ENCODE data around the gene UBE2K. TPM values are rescaled to one million over a fixed set of nuclear protein-coding genes. Genes with fewer than 3 reads are reported as not detected.
"Not testable (repeated sequence)": the region's sequence is repeated elsewhere in the genome, so short reads cannot be mapped to it uniquely, and the experiment has no call there.

The UBE2K gene
- total RNA-seq, 1 donor from 2014 or later: 99.4 TPM

DNA sequence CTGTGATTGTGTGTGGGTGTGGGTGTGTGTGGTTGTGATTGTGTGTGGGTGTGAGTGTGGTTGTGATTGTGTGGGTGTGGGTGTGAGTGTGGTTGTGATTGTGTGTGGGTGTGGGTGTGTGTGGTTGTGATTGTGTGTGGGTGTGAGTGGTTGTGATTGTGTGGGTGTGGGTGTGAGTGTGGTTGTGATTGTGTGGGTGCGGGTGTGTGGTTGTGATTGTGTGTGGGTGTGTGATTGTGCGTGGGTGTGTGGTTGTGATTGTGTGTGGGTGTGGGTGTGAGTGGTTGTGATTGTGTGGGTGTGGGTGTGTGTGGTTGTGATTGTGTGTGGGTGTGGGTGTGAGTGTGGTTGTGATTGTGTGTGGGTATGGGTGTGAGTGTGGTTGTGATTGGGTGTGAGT is 115.8 kb downstream of the UBE2K start:
- not testable (repeated sequence) for DNase-seq, H3K4me3 Mint-ChIP-seq, H3K27me3 Mint-ChIP-seq
- peaks cover 30% of the 10 kb centered on the region for H3K9me3 Mint-ChIP-seq
- peak overlapping the region; percentile 90 for H3K27ac Mint-ChIP-seq
- peaks cover 16% of the 10 kb centered on the region for H3K36me3 Mint-ChIP-seq (ENCODE audit: low read depth)
- intact Hi-C loops (cut with micrococcal nuclease): loop anchor here (5.0 kb wide), 1 partner anchor 116 kb away; the partner anchor contains the start of gene UBE2K
- peaks cover 16% of the 10 kb centered on the region for H3K4me1 Mint-ChIP-seq

DNA sequence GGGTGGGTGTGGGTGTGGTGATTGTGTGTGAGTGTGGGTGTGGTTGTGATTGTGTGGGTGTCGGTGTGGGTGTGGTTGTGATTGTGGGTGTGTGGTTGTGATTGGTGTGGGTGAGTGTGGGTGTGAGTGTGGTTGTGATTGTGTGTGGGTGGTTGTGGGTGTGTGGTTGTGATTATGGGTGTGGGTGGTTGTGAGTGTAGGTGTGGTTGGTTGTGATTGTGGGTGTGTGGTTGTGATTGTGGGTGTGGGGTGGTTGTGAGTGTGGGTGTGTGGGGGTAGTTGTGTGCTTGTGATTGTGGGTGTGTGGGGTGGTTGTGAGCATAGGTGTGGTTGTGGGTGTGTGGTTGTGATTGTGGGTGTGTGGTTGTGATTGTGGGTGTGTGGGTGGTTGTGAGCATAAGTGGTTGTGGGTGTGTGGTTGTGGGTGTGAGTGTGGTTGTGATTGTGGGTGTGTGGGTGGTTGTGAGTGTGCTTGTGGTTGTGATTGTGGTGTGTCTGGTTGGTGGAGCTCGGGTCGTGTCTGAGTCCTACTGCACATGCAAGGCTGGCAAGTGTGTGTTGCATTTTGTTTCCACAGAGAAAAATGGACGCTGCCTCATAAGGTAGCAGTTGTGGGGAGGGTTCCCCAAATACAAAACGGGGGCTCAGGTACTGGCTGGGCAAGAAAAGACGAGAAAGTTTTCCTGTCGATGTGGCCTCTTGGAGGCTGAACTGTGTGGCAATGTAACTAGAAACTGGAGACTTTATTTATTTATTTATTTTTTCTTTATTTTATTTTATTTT is 116.7 kb downstream of the UBE2K start:
- peak overlapping the region; percentile 26 for H3K4me3 Mint-ChIP-seq

DNA sequence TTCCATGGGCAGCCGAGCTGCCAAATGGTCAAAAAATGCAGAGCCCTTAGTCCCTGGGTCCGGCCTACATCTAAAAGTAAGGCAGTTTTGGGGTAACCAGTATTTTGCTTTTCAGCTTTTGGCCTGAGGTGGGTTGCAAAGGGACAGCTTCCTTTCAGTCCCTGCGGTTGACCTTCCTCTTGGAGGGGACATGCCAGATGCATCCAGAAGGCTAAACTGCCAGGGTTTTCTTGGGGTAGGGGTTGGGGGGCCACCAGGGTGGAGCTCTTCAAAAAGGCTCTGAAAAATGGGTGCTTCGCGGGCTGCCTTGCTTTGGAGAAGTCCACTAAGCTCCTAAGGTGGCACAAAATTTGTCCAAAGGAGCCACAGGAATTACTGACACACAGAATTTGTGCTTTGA is 120.7 kb downstream of the UBE2K start:
- intact Hi-C loops (cut with micrococcal nuclease): no loop called here
- DNase-seq: no peak
- H3K4me1 Mint-ChIP-seq: peaks cover 11% of the 10 kb centered on the region

More for the DNA sequence above, 116.7 kb downstream of the UBE2K start:
- peaks cover 16% of the 10 kb centered on the region for H3K4me1 Mint-ChIP-seq
- intact Hi-C loops (cut with micrococcal nuclease): loop anchor here (5.0 kb wide), 1 partner anchor 117 kb away; the partner anchor contains the start of gene UBE2K
- H3K9me3 Mint-ChIP-seq: peaks cover 26% of the 10 kb centered on the region
- peak; percentile 64 for DNase-seq
- H3K36me3 Mint-ChIP-seq (ENCODE audit: low read depth): peaks cover 16% of the 10 kb centered on the region
- peak overlapping the region; percentile 90 for H3K27ac Mint-ChIP-seq
- peaks cover 7% of the 10 kb centered on the region for H3K27me3 Mint-ChIP-seq

DNA sequence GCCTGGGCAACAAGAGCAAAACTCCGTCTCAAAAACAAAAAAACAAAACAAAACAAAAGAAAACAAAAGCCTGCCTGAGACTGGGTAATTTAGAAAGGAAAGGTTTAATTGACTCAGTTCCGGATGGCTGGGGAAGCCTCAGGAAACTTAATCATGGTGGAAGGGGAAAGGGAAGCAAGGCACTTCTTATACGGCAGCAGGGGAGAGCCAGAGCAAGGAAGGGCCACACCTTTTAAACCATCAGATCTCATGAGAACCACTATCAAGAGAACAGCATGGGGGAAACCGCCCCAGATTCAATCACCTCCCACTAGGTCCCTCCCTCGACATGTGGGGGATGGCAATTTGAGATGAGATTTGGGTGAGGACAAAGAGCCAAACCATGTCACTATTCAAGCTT is 122.2 kb downstream of the UBE2K start:
- intact Hi-C loops (cut with micrococcal nuclease): no loop called here

More for the DNA sequence above, 120.7 kb downstream of the UBE2K start:
- H3K4me3 Mint-ChIP-seq: no peak overlapping the region
- H3K27ac Mint-ChIP-seq: no peak overlapping the region
- H3K36me3 Mint-ChIP-seq (ENCODE audit: low read depth): peaks cover 8% of the 10 kb centered on the region
- peaks cover 4% of the 10 kb centered on the region for H3K27me3 Mint-ChIP-seq
- H3K9me3 Mint-ChIP-seq: peaks cover 9% of the 10 kb centered on the region

DNA sequence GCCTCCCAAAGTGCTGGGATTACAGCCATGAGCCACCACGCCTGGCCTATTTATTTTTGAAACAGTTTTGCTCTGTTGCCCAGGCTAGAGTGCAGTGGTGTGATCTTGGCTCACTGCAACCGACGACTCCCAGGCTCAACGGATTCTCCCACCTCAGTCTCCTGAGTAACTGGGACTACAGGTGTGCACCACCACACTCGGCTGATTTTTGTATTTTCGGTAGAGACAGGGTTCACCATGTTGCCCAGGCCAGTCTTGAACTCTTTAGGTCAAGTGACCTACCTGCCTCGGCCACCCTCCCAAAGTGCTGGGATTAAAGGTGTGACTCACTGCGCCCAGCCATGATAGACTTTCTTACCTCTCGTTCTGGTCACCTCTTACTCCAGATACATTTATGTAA is 124.0 kb downstream of the UBE2K start:
- intact Hi-C loops (cut with micrococcal nuclease): no loop called here
- Mint-ChIP-seq H3K9me3 (no peaks in the 10 kb centered on the region), H3K4me3 (no peak overlapping the region), H3K4me1 (peaks cover 3% of the 10 kb centered on the region), H3K36me3 (ENCODE audit: low read depth) (peaks cover 16% of the 10 kb centered on the region), H3K27ac (peak overlapping the region; percentile 26), H3K27me3 (no peaks in the 10 kb centered on the region)
- DNase-seq: no peak

More for the DNA sequence above, 122.2 kb downstream of the UBE2K start:
- Mint-ChIP-seq H3K4me1 (peaks cover 3% of the 10 kb centered on the region), H3K27me3 (no peaks in the 10 kb centered on the region), H3K9me3 (no peaks in the 10 kb centered on the region), H3K4me3 (no peak overlapping the region), H3K27ac (peak overlapping the region; percentile 22), H3K36me3 (ENCODE audit: low read depth) (peaks cover 10% of the 10 kb centered on the region)
- DNase-seq: no peak

DNA sequence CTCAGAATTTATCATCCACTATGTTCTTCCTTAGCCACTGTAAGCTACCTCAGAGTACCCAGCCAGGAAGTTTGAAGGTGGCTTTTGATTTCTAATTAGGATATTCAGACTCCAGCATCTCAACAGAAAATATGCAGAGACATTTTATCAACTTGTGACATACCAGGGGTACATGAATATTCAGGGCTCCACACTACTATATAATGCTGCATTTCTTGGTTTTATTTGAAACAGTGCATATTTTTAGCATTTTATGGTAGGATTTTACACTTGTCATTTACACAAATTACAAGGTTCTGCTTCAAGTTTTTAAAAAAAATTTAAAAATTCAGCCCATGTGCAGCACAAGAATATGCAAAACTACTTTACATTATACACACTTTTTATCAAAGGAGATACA is 124.7 kb downstream of the UBE2K start:
- Mint-ChIP-seq H3K27ac (no peak overlapping the region), H3K27me3 (no peaks in the 10 kb centered on the region), H3K4me1 (peaks cover 3% of the 10 kb centered on the region), H3K9me3 (no peaks in the 10 kb centered on the region), H3K36me3 (ENCODE audit: low read depth) (peaks cover 19% of the 10 kb centered on the region), H3K4me3 (no peak overlapping the region)
- no peak for DNase-seq
- intact Hi-C loops (cut with micrococcal nuclease): no loop called here

DNA sequence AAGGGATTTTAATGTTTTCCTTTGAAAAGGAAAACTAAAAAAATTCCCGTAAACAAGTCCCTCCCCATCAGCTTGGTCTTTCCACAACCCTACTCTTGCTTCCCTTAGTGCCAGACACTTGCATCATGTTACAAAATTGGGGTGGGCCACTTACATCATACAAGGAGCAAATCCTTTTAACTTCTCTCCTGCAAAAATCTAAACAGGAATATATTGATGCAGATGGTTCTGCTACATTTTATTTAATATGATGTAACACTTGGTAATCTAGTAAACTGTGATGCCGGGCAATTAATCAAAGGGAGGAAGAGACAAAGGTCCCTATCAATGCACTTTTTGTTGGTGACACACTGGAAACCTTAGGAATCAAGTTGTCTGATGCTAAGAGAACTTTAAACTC is 125.3 kb downstream of the UBE2K start:
- DNase-seq: no peak
- no peak overlapping the region for H3K27ac Mint-ChIP-seq

DNA sequence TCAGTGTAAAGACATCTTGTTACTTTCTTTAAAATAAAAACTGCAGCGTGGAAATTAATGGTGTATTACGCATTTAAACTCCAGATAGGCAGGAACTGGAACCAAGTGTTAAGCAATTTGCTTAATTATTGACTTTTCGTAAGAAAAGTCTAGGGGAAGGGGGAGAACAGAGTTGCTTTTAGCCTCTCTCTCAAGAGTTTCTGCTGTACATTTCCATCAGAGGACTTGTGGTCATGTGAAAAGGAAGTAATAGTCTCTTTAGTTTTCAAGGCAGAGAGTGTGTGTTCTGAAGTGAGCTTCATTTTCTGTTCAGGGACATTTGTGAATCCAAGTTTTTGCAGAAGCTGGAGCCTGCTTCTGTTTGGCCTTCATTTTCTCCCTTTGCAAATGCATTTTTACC is 127.2 kb downstream of the UBE2K start:
- H3K4me3 Mint-ChIP-seq: no peak overlapping the region
- no peak overlapping the region for H3K27ac Mint-ChIP-seq
- peaks cover 33% of the 10 kb centered on the region for H3K36me3 Mint-ChIP-seq (ENCODE audit: low read depth)
- no peaks in the 10 kb centered on the region for H3K9me3 Mint-ChIP-seq
- H3K4me1 Mint-ChIP-seq: peaks cover 3% of the 10 kb centered on the region
- DNase-seq: no peak
- intact Hi-C loops (cut with micrococcal nuclease): no loop called here
- H3K27me3 Mint-ChIP-seq: no peaks in the 10 kb centered on the region

More for the DNA sequence above, 125.3 kb downstream of the UBE2K start:
- Mint-ChIP-seq H3K36me3 (ENCODE audit: low read depth) (peaks cover 23% of the 10 kb centered on the region), H3K9me3 (no peaks in the 10 kb centered on the region), H3K4me1 (peaks cover 3% of the 10 kb centered on the region), H3K4me3 (no peak overlapping the region), H3K27me3 (no peaks in the 10 kb centered on the region)
- intact Hi-C loops (cut with micrococcal nuclease): no loop called here

DNA sequence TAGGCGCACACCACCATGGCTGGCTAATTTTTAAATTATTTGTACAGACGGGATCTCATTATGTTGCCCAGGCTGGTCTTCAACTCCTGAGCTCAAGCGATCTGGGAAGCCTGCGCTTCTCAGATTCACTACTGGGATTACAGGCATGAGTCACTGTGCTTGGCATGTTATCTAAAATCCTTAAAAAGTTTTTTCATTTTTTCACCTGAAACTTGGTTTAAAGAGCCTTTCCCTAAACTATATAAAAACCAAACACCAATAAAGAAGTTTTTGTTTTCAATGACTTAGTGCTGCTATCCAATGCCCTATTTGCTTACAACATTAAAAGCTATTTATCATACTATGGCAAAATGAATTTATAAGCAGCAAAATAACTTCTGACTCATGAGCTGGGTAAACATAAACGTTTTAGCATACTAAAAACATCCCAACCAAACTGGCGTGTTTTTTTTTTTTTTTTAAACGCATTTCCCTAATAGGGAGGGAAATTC is 127.8 kb downstream of the UBE2K start:
- DNase-seq: no peak
- Mint-ChIP-seq H3K4me1 (peaks cover 3% of the 10 kb centered on the region), H3K27ac (no peak overlapping the region), H3K27me3 (no peaks in the 10 kb centered on the region), H3K4me3 (no peak overlapping the region), H3K36me3 (ENCODE audit: low read depth) (peaks cover 37% of the 10 kb centered on the region), H3K9me3 (no peaks in the 10 kb centered on the region)
- intact Hi-C loops (cut with micrococcal nuclease): no loop called here

Other genes starting within 250 kb of the UBE2K start
- gene RPL9, start 239.2 kb upstream of the UBE2K start, total RNA-seq: 1,785 and 1,789 TPM in 2 replicates
- 27.7 and 29.2 TPM in 2 replicates for gene LIAS, start 239.1 kb upstream of the UBE2K start, total RNA-seq
- 23.1 and 29.2 TPM in 2 replicates for gene UGDH, start 170.7 kb upstream of the UBE2K start, total RNA-seq
- gene SMIM14, start 59.3 kb upstream of the UBE2K start, total RNA-seq: 1.0 and 2.0 TPM in 2 replicates

Data from activated CD4-positive, alpha-beta T cell treated with anti-CD3 and anti-CD28 coated beads, Interleukin-2, amount 10 ng/mL, durations not matched to agents 24 days and 14 days (primary cell).